SU-DHL-6 (cell line): ENCODE measurements around the gene INPP1.

Experiments
- H2AFZ ChIP-seq: fragments of 200-600 bp; sonication (generic); 2 replicates; pipeline ENCODE4 v1.6.1; 2014; ENCODE audit warnings: low read depth, mild to moderate bottlenecking, moderate library complexity, mixed read lengths, antibody characterized with exemption, low read length; ENCODE audit not compliant: severe bottlenecking
- H3F3A ChIP-seq: fragments of 200-600 bp; shearing (Covaris generic); 2 replicates; pipeline ENCODE4 v1.6.0; 2016; ENCODE audit warnings: antibody characterized with exemption, mild to moderate bottlenecking; ENCODE audit not compliant: insufficient read depth
- H3K27ac ChIP-seq: fragments of 200-600 bp; sonication (generic); 2 replicates; pipeline ENCODE4 v1.5.1; 2016; ENCODE audit warnings: low read depth, mild to moderate bottlenecking, low read length, moderate library complexity, mixed read lengths
- H3K27me3 ChIP-seq: fragments of 200-600 bp; sonication (generic), shearing (Covaris generic); 2 replicates; pipeline ENCODE4 v1.6.0; 2014; ENCODE audit warnings: mild to moderate bottlenecking, low read length
- H3K36me3 ChIP-seq: fragments of 200-600 bp; sonication (generic); 2 replicates; pipeline ENCODE4 v1.6.1; 2014; ENCODE audit warnings: mild to moderate bottlenecking, low read length, mixed read lengths
- H3K4me2 ChIP-seq: fragments of 300-600, 200-600 bp; shearing (Covaris generic), sonication (generic); 2 replicates; pipeline ENCODE4 v1.6.0; 2014; ENCODE audit warnings: low read length, low read depth, mild to moderate bottlenecking; ENCODE audit not compliant: poor library complexity, severe bottlenecking
- H3K4me3 ChIP-seq: fragments of 200-600 bp; sonication (generic); 2 replicates; pipeline ENCODE4 v1.5.1; 2014; ENCODE audit warnings: antibody characterized with exemption, low read length, mild to moderate bottlenecking, mixed read lengths; ENCODE audit not compliant: insufficient read depth, poor library complexity, severe bottlenecking
- H3K79me2 ChIP-seq: fragments of 200-600 bp; sonication (generic); 2 replicates; pipeline ENCODE4 v1.6.1; 2014; ENCODE audit warnings: mild to moderate bottlenecking, low read length, moderate library complexity; ENCODE audit not compliant: insufficient read depth
- H3K9ac ChIP-seq: fragments of 200-600 bp; sonication (generic); 2 replicates; pipeline ENCODE4 v1.7.0; 2014; ENCODE audit warnings: mild to moderate bottlenecking, low read length
- H3K9me2 ChIP-seq: fragments of 200-600 bp; sonication (generic); replicated peaks from 2 replicates; pipeline ENCODE4 v1.6.1; 2014; ENCODE audit warnings: low read length; ENCODE audit not compliant: insufficient read depth
- H3K9me3 ChIP-seq: fragments of 200-600 bp; sonication (generic); 2 replicates; pipeline ENCODE4 v1.6.1; 2014; ENCODE audit warnings: low read length, mixed read lengths; ENCODE audit not compliant: insufficient read depth
- H4K20me1 ChIP-seq: fragments of 200-600 bp; sonication (generic); 2 replicates; pipeline ENCODE4 v1.6.1; 2014; ENCODE audit warnings: low read depth, mild to moderate bottlenecking, antibody characterized with exemption, low read length, moderate library complexity, mixed read lengths
- EZH2phosphoT487 ChIP-seq: fragments of 200-600 bp; sonication (generic), shearing (Covaris generic); conservative IDR thresholded peaks from 2 replicates; pipeline ENCODE4 v1.6.1; 2018; ENCODE audit warnings: mild to moderate bottlenecking, antibody characterized with exemption, low read length, moderate library complexity, mixed read lengths
- TF ChIP-seq, protein P1 (sequence below): fragments of 200-600 bp; sonication (generic); IDR thresholded peaks from one replicate; pipeline ENCODE4 v1.5.1; 2017; ENCODE audit warnings: antibody characterized with exemption, mild to moderate bottlenecking, low read length, moderate library complexity; ENCODE audit not compliant: insufficient read depth, poor library complexity, severe bottlenecking

INPP1 gene

DNA sequence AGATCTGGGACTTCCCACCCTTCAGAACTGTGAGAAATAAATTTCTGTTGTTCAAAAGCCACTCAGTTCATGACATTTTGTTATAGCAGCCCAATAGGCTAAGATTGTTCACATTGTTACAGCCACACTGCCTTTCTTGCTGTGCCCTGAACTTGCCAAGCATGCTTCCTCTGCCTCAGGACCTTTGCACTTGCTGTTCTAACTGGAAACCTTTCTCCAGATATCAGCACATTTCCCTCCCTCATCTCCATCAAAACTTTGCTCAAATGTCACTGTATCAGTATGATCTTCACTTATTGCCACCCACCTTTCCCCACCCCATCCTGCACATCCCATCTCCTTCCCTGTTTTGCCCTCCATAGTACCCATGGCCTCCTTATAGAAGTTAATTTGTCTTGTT lies 32.7 kb downstream of the INPP1 start:
- H3K4me3 ChIP-seq, result no peak overlapping the region
- H3F3A ChIP-seq, result no peaks in the 10 kb centered on the region
- no peaks in the 10 kb centered on the region for H3K27me3 ChIP-seq
- no peak overlapping the region for H2AFZ ChIP-seq
- no peak for TF ChIP-seq EZH2phosphoT487
- TF ChIP-seq, protein P1, sequence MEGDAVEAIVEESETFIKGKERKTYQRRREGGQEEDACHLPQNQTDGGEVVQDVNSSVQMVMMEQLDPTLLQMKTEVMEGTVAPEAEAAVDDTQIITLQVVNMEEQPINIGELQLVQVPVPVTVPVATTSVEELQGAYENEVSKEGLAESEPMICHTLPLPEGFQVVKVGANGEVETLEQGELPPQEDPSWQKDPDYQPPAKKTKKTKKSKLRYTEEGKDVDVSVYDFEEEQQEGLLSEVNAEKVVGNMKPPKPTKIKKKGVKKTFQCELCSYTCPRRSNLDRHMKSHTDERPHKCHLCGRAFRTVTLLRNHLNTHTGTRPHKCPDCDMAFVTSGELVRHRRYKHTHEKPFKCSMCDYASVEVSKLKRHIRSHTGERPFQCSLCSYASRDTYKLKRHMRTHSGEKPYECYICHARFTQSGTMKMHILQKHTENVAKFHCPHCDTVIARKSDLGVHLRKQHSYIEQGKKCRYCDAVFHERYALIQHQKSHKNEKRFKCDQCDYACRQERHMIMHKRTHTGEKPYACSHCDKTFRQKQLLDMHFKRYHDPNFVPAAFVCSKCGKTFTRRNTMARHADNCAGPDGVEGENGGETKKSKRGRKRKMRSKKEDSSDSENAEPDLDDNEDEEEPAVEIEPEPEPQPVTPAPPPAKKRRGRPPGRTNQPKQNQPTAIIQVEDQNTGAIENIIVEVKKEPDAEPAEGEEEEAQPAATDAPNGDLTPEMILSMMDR, result no peak
- H3K36me3 ChIP-seq, result no peaks in the 10 kb centered on the region
- H3K79me2 ChIP-seq, result no peaks in the 10 kb centered on the region
- H3K27ac ChIP-seq, result no peak overlapping the region
- no peaks in the 10 kb centered on the region for H3K9me3 ChIP-seq
- no peaks in the 10 kb centered on the region for H3K9me2 ChIP-seq
- no peaks in the 10 kb centered on the region for H4K20me1 ChIP-seq
- no peak overlapping the region for H3K4me2 ChIP-seq
- H3K9ac ChIP-seq, result no peak overlapping the region

DNA sequence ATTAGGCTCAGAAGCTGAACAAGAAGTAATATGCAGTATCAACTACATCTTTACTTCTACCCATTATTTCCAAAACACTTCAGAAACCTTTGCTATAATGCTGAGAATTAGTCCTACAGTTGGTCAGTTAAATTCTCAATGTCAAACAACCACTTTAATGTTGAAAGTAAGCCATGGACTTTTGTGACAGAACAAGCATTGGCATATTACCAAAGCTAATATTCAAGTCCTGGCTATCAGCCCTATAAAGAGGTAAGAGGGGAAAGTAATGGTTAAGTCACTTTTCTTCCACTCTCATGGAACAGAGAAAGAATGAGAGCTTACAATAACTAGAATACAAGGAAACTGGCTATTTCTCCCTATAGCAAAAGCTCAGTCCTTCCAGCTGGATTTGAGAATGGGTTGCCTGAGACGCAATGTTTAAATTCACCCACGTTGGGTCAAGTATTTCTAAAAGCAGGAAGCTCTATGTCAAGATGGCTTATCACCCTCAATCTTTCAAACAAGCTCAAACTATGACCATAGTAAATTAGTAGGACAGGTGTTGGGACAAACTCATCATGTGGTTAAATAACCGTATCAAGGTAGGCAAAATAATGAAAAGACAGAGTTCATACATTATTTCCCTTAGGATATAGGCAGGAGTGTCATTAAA lies 33.3 kb downstream of the INPP1 start:
- H3K79me2 ChIP-seq, result no peaks in the 10 kb centered on the region
- no peak overlapping the region for H3K4me3 ChIP-seq
- no peaks in the 10 kb centered on the region for H3K27me3 ChIP-seq
- no peak overlapping the region for H3K9ac ChIP-seq
- H4K20me1 ChIP-seq, result no peaks in the 10 kb centered on the region
- H2AFZ ChIP-seq, result no peak overlapping the region
- no peaks in the 10 kb centered on the region for H3K9me2 ChIP-seq
- no peak overlapping the region for H3K27ac ChIP-seq
- H3F3A ChIP-seq, result no peaks in the 10 kb centered on the region
- no peaks in the 10 kb centered on the region for H3K36me3 ChIP-seq
- no peak overlapping the region for H3K4me2 ChIP-seq
- TF ChIP-seq EZH2phosphoT487, result no peak
- no peaks in the 10 kb centered on the region for H3K9me3 ChIP-seq

DNA sequence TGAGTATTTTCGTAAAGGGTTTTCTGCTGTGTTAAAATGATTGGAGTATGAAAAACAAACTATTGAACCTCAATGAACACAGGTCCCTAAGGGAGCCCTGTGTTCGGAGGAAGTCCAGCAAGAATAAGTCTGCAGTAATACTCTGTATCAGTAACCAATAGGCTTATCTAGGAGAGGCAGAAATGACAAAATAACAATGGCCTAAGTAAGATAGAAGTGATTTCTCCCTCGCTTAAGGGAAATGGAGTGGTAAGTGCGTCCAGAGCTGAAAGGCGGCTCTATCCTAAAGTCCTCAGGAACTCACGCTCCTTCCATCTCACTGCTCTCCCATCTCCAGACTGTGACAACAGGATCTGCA lies 35.5 kb downstream of the INPP1 start:
- H3K27ac ChIP-seq, result no peak overlapping the region
- no peak overlapping the region for H3K4me3 ChIP-seq
- no peaks in the 10 kb centered on the region for H4K20me1 ChIP-seq
- no peak overlapping the region for H3K9ac ChIP-seq
- no peak overlapping the region for H2AFZ ChIP-seq
- H3K9me3 ChIP-seq, result no peaks in the 10 kb centered on the region
- H3K36me3 ChIP-seq, result no peaks in the 10 kb centered on the region
- H3K9me2 ChIP-seq, result no peaks in the 10 kb centered on the region
- no peaks in the 10 kb centered on the region for H3F3A ChIP-seq
- H3K27me3 ChIP-seq, result no peaks in the 10 kb centered on the region
- TF ChIP-seq, protein P1, result no peak
- no peak for TF ChIP-seq EZH2phosphoT487
- no peaks in the 10 kb centered on the region for H3K79me2 ChIP-seq
- no peak overlapping the region for H3K4me2 ChIP-seq

DNA sequence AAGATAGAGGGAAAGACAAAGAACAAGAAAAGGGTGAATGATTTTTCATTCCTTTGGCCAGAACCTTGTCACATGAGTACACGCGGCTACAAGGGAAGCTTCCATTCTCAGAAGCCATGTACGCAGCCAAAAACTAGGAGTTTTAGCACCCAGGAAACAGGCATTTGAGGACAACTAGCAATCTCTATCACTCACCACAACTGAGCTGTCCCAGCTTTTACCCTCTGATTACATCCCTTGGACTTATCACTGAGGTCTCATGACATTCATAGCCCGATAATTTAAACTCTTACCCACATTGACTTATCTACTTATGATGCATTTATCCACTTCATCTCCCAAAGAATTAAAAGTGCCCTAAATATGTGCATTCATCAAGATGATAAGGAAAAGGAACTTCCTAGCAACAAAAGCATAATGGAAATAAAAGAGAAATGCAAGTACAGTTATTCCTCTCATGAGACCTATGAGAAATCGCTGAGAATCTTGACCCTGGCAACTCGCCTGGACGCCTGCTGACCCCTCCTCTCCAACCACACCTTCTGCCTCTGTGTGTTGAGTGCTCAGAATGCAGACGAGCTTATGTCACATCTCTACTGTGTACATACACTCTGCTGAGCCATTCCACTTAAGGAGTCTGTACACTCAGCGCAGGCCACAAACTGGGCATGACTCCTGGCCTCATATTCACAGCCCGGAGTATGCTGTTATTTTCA lies 36.0 kb downstream of the INPP1 start:
- Histone ChIP-seq H3K9me2 (no peaks in the 10 kb centered on the region), H4K20me1 (no peaks in the 10 kb centered on the region), H3K27ac (no peak overlapping the region), H3K36me3 (no peaks in the 10 kb centered on the region), H3K4me3 (no peak overlapping the region), H3K4me2 (no peak overlapping the region), H2AFZ (no peak overlapping the region), H3K27me3 (no peaks in the 10 kb centered on the region), H3F3A (no peaks in the 10 kb centered on the region), H3K79me2 (no peaks in the 10 kb centered on the region), H3K9me3 (no peaks in the 10 kb centered on the region), H3K9ac (no peak overlapping the region)
- no peak for TF ChIP-seq EZH2phosphoT487
- TF ChIP-seq, protein P1, result no peak
